GOT3 (cell line): ENCODE results near the gene MAGI1.

ENCODE experiments used
- DNase-seq: peaks from one replicate; lab custom pipeline; 2025; ENCODE audit warnings: mixed read lengths; lab: John Stamatoyannopoulos, UW

Gene MAGI1

GRCh38 chr3:66014056-66014455, 24.7 kb downstream of the MAGI1 start:
- DNase-seq = no peak

- no peak for DNase-seq
Observed at GRCh38 chr3:66012711-66013110, 26.0 kb downstream of the MAGI1 start.

DNA sequence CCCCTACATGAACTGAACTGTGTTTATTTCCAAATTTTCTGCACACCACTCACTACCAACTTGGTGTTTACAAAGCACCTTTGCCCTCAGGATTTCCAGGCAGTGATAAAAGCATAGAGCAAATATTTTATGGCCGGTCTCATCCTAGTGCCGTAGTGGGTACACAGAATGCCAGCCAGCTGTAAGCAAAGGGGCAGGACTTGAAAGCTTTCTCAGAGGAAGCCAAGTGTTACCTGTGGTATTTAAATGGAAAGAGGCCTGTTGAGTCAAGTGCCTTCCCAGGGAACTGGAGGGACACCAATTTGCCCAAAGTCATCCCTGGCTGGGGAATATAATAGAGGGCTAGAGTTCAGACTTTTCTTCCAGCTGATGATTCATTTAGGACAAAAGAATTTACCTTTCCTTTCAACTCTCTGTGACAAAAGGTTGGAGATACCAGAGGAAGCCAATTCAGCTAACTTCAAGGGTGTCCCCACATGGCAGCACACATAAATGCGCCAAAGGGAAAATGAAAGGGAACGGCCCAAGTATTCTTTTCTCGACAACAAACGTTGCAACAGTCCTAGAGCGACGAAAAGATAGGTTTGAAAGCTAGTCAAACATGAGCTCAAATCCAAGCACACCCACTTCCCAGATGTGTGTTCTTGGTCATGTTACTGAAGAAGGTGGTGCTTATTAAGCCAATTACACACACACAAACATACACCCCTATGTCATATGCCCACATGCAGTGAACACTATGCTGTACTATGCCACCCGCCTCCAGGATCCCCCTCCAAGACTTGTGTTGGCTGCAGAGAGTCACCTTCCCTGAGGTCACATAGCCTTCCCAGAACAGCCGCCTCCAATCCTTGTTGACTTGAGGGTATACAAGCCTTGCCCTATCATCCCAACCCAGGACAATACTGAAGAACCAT, 27.7 kb downstream of the MAGI1 start:
- no peak for DNase-seq

- no peak for DNase-seq
Observed at GRCh38 chr3:66010348-66010738, 28.4 kb downstream of the MAGI1 start.

DNA sequence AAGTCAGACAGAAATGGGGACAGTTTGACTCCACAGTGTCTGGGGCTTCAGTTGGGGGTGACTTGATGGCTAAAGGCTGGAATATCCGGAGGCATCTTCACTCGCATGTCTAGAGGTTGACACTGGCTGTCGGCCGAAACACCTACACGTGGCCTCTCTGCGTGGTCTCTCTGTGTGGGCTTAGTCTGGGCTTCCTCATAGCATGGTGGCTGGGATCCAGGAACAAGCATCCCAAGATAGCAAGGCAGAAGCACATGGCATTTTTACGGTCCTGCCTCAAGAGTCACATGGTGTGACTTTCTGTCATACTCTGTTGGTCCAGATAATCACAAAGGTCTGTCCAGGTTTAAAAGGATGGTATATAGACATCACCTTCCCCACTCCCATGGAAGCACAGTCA, 34.5 kb downstream of the MAGI1 start:
- DNase-seq = no peak

DNA sequence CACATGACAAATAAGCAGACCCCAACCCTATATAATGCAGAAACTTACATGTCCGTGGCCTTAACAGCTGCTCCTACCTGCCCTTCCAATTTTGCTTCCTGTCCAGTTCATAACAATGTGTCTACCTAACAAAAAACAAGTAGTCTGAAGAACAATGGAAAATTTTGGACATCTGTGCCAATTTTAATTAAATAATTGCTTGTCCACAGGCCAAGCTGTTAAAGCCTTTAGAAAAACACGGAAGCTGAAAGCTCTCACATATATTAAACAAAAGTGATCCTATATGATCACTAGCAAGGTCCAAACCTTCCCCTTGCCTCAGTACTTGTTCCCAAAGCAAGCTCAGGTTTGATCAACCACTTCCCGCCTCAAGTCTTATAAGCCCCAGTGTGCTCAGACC, 37.1 kb downstream of the MAGI1 start:
- no peak for DNase-seq

GRCh38 chr3:66000506-66000905, 38.2 kb downstream of the MAGI1 start:
- no peak for DNase-seq

DNA sequence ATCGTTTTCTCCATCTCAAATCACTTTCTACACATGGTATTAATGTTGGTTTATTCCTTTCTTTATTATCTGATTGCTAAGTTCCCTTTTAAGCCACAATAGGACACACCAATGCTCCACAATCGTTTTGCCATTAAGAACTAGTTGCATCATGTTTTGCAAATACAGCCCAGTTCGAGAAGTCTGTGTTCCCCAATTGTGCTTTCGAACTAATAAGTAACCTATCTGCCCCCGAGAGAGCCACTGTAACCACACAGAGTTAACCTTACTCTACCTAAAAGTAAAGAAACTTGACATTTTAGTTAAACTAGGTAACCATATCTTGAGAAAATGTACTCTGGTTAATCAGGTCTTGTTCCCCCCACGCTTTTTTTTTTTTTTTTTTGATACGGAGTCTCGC, 39.1 kb downstream of the MAGI1 start:
- DNase-seq = no peak

GRCh38 chr3:65996589-65996988, 42.1 kb downstream of the MAGI1 start:
- DNase-seq = no peak

- DNase-seq = no peak
Observed at GRCh38 chr3:65995515-65995914, 43.2 kb downstream of the MAGI1 start.

DNA sequence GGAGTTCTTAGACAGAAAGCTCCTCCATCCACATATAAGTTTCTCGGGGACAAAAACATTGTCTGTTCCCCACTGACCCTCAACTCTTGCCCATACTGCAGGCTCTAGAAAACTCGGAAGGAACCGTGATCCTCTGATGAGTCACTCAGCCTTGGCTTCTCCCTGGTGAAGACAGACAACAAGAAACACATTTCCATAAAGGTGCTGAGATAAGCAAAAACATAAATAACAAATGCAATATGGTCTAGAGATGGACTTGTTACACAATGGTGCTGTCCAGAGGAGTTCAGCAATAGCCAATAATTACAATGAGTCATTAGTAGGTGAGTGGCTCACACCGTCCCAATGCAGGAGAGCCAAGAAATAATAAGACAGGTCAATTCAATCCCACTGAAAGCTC, 43.7 kb downstream of the MAGI1 start:
- DNase-seq = no peak

DNA sequence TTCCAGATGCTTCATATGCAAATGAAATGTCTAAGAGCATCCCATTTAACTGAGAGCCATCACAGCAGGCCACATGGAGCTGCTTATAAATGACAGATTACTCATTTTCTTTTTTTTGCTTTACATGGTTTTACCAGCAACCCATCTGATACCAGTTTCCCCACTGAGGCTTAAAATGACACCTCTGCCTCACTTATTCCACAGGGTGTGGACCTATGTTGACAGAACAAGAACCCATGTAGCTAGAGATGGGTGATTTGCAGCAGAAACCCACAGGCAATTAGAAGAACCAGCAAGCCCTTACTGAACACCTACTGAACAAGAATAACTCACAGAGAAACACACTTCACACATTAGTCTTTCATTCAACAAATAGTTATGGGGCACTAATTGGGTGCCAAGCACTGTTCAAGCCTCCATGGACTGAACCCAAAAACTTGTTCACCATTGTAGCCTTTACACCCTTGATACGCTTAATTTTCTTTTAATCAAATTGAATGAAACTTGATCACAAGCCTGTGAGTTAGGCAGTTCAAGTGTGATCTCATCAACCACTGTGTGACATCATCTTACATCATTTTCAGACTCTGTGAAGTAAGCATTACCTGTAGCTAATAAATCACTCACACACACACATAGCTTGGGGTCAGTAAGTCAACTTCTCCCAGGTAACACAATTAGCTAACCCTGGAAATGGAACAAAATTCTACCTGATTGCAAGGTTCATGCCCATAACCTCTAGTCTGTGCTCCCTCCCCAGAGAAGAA, 45.4 kb downstream of the MAGI1 start:
- no peak for DNase-seq

- no peak for DNase-seq
Observed at GRCh38 chr3:65992106-65992505, 46.6 kb downstream of the MAGI1 start.

GRCh38 chr3:65988411-65989180, 50.1 kb downstream of the MAGI1 start:
- DNase-seq = no peak

DNA sequence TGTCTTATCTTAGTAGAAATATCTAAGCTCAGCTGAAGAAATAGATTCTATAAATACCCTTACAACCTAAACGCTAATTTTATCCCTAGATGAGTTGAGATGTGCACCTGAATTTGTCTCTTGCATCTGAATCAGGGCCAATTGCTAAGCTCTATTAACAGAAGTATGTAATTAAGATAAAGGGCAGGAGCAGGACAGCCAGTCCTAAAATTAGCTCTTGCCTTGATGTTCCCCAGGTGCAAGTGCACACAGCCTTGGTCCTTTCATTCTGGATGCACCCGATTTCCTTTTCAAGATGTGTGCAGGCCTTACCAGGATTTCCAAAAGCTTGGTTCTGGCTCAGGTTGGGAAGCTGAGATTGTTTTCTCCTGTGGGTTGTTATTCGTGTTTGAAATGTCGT, 52.4 kb downstream of the MAGI1 start:
- no peak for DNase-seq

GRCh38 chr3:65984975-65985374, 53.7 kb downstream of the MAGI1 start:
- DNase-seq = no peak

DNA sequence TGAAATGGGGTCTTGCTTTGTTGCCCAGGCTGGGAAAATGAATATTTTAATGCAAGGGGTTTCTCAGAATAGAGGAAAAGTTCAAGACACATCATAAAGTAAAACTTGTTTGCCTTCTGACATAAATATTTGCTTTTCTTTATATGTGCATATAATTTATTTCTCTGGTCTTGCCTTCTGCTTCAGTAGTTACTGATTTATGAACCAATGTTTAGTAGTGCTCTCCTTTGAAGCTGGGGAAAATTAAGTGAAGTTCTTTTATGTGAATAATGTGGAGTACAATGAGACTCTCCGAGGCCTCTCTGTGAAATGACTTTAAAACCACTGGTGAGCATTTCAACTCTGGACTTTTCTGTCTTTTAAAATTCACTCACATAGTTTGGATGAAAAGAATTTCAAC, 55.6 kb downstream of the MAGI1 start:
- DNase-seq = no peak

DNA sequence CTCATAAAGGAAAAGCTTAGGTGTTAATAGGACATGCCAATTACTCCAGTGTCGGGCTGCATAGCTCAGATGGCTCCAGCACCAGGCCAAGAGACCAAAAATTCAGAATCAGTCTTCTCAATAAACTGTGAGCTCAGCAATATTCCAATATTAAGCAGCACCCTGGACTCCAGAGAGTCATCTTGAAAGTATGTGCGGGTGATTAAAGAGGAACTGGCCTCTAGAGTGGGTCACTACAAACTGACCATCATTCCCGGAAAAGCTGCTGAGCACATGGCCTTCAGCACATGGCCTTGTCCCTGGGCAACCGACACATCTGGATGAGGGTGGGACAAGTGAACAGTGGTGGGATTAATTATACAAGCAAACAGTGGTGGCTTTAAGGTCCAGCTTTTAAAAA, 59.0 kb downstream of the MAGI1 start:
- no peak for DNase-seq

GRCh38 chr3:65979162-65979561, 59.6 kb downstream of the MAGI1 start:
- no peak for DNase-seq

DNA sequence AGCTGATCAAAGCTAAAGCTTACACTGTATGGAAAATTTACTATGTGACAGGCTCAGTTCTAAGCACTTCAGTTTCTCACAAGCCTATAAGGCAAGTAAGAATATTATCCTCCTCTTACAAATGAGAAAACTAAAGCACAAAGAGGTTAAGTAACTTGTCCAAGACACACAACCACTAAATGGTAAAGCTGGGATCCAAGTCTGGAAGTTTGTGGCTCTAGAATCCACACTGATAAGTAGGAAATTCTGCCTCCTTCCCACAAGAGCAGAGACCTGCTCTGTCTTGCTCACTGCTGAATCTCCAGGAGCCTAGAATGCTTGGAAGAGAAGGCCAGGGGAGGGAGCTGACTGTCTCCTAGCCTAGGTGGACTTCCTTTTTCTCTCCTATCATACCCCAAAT, 60.6 kb downstream of the MAGI1 start:
- no peak for DNase-seq

DNA sequence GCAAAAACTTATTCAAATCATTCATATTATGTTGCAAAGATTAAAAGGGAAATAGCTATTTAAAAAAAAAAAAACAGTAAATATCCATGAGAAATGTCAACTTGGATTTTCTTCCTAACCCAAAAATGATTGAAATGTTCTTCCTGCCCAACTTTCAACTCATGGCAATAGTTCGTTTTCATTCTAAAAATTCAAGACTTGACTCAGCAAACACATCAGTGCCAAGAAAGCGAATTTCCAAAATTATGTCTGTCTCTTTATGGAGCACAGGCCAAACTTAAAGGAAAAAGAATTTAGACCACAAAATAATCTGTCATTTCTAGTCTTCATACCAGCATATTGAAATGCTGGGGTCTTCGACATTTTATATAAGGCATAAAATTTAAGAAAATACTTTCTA, 63.7 kb downstream of the MAGI1 start:
- no peak for DNase-seq

DNA sequence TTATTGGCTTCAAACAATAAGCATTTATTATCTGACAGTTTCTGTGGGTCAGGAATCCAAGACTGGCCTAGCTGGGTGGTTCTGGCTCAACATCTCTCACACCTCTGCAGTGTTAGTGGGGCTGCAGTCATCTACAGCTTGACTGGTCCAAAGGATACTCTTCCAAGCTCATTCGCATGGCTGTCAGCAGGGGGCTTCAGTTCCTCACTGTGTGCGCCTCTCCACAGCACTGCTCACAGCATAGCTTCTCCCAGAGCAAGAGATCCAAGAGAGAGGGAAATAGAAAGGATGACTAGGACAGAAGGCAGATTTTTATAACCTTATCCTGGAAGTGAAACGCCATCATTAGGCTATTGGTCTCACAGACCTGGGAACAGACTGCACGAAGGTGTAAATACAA, 64.2 kb downstream of the MAGI1 start:
- DNase-seq = no peak

GRCh38 chr3:65972765-65973164, 66.0 kb downstream of the MAGI1 start:
- no peak for DNase-seq
